ENCODE results near the gene PTPRS.
A peak's percentile ranks its signal among the peaks of the same experiment; 100 is the strongest.

PTPRS gene

DNA sequence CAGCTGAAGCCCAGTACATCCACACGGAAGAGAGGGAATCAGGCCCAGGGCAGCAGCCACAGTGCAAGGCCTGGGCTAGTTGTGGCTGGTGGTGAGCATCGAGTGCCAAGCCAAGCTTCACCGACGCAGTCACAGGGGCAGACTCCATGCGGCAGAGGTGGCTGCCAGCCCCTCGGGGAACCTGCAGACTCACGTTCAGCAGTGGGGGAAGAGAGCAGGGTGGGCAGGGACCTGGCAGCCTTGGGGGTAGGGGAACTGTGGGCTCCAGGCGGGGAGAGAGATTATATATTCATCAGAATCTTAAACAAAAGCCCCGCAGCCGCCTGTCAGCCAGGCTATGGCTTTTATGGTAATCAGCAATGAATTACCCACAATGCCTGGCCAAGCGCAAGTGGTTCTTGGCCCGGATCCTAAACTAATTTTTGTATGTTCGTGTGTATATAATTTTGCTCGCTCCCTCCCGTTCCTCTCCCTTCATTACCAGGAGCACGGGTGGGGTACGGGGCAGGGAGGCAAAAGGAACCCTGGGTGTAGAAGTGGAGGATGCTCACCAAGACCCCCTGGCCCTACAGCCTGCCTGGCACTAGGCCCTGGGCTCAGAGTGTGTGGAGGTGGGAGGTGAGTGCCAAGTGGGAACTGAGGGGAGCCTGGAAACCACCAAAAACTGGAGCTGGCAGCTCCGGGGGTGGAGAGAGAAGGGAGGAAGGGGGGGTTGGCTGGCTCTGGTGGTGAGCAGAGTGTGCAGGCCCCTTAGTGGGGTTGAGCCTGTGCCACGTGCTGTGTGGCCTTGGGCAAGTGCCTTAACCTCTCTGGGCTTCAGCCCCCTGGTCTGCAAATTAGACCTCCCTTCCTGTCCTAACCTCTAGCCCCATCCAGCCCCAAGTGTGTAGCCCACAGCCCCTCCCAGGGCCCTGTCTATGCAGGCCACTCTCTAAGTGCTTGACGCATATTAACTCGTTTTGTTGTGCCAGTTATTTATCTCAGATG lies 31.9 kb downstream of the PTPRS start:
- no peak for DNase-seq (ENCODE audit: low read depth)

- no peak for DNase-seq (ENCODE audit: low read depth)
Measured at GRCh38 chr19:5307655-5308054, 33.0 kb downstream of the PTPRS start.

- no peak for DNase-seq (ENCODE audit: low read depth)
Measured at GRCh38 chr19:5305163-5305562, 35.4 kb downstream of the PTPRS start.

DNA sequence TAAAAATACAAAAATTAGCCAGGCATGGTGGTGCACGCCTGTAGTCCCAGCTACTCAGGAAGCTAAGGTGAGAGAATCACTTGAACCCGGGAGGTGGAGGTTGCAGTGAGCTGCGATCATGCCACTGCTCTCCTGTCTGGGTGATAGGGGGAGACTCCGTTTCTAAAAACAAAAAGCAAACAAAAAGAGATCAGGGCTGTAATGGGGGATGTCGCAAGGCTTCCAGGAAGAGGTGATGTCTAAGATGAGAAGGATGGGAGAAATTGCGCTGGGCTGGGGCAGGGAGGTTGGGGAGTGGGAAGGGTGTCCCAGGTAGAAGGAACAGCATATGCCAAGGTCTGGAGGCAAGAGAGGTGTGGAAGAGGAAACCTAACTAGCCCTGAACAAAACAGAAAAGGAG lies 36.1 kb downstream of the PTPRS start:
- no peak for DNase-seq (ENCODE audit: low read depth)

DNA sequence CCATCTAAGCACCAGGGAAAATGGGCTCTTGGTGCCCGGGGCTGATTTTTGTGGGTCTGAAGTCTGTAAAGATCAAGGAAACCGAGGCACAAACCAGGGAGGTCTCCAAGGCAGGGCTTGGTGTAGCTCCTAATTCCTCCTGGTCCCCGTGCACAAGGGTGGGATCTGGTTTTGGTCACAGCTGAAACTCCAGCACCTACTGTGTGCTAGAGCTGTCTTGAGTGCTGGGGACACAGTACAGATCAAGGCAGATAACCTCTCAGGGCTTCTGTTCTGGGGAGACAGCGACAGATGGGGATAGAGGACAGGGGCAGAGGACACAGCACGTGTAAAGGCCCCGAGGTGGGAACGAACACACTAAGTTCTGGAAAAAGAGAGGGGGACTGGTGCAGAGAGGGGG lies 37.4 kb downstream of the PTPRS start:
- no peak for DNase-seq (ENCODE audit: low read depth)

GRCh38 chr19:5302396-5302795 lies 38.2 kb downstream of the PTPRS start:
- no peak for DNase-seq (ENCODE audit: low read depth)

DNA sequence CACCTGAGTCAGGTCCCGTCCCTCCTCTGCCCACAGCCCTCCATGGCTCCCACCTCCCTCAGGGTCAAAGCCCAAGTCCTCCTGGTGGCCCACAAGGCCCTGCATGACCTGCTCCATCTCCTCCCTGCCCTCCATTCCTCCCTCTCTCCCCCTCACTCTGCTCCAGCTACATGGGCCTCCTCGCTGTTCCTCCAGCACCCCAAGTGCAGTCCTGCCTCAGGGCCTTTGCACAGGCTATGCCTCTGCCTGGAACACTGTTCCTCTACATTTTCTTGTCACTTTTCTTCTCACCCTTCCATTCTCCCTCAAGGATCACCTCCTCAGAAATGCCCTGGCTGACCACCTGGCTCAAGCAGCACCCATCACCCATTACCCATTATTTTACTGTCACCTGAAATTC lies 41.5 kb downstream of the PTPRS start:
- DNase-seq (ENCODE audit: low read depth): no peak

DNA sequence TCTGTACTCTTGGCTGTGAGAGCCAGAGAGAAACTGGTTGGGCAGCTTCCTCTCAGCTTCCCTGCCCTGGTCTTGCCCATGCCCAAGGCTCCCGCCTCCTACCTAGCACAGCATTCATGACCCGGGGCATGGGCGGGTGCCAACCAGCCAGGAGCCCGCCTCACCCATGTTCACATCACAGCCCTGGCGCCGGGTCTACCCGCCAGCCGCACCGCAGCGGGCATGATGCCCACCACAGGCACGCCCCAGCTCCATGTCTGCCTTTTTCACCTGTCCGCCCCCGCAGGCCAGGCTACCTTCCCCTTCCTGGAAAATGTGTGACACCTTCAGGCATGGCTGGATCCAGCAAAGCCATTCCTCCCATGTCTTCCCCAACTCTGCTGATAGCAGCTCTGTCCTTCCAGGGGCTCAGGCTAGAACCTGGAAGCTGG lies 42.1 kb downstream of the PTPRS start:
- no peak for DNase-seq (ENCODE audit: low read depth)

DNA sequence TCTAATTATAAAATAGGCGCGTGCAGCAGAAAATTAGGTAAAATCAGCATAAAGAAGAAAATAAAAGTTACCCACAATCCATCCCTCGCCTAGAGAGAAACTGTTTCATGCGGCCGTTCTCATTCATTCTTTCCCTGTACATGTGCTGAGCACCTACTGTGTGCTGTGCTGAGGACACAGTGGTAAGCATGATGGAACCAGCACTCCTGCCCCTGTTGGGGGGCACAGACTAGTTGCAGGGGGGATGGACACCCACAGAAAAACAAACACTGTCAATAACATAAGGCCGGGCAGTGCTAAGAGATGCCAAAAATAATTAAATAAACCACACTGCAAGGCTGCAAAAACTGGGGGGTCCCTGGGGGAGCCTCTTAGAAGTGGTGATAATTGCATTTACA lies 43.3 kb downstream of the PTPRS start:
- no peak for DNase-seq (ENCODE audit: low read depth)

- DNase-seq (ENCODE audit: low read depth): no peak
Measured at GRCh38 chr19:5296457-5297271, 43.9 kb downstream of the PTPRS start.

- DNase-seq (ENCODE audit: low read depth): no peak
Measured at GRCh38 chr19:5296021-5296420, 44.6 kb downstream of the PTPRS start.

DNA sequence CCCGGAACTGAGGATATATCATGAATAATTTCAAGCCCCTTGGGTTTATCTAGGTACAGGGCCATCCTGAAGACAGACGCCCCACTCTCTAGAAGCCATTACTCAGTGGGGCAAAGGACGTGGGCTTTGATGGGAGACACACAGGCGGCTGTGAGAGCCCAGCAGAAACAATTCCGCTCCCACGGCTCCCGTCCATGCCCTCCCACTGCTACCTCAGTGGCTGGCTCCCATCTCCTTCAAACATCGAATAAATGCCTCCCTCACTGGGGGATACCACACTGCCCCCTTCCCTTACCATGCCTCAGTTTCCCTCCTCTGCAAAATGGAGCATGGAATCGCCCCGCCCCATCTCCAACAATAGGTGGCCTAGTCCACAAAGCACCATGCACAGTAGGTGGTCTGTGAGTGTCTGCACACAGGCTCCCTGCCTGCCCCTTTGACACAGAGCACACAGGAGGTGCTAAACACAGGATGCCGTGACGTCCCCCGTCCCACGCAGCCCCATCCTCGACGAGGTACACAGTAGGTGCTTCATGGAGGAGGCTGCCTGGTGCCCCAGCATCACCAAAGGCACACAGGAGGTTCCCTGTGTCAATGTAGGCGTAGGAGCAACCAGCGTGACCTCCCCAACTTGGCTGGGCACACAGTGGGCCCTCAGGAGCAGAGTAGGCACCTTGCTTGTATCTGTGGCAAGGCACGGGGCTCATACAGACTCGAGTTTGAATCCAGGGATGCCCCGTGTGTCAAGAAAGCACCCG lies 46.0 kb downstream of the PTPRS start:
- DNase-seq (ENCODE audit: low read depth): no peak

DNA sequence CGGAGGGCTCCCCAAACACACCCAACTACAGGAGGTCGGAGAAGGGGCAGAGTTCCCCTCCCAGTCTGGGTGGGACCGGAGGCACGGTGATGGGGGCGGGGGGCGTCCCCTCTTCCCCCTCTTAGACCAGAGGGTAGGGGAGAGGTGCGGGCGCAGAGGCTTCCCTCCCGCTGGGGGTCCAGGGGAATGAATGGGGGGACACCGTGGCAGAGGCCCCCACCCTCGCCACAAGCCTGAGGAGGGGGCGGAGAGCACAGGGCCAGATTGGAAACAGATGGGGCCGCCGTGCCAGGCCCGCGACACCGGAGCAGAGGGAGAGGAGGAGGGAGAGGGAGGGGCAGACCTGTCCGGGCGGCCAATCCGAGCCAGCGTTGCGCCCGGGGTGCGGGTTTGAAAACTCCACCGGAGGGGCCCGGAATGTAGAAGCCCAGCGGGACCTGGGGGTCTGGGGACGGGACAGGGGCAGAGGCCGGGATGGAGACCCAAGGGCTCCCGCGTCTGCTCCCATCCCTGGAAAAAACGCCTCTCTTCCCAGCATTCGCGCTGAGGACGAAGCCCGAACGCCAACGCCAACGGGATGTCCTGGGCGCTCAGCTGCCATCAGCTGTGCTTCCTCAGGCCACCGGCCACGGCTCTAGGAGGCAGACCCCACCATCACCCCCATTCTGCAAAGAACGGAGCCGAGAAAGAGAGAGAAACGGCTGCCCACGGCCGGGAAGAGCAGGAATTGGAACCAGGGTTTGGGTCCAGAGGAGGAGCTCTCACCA lies 46.8 kb downstream of the PTPRS start:
- DNase-seq (ENCODE audit: low read depth): no peak

GRCh38 chr19:5292822-5293611 lies 47.6 kb downstream of the PTPRS start:
- DNase-seq (ENCODE audit: low read depth): peak; percentile 68

GRCh38 chr19:5292453-5292821 lies 48.2 kb downstream of the PTPRS start:
- no peak for DNase-seq (ENCODE audit: low read depth)

- no peak for DNase-seq (ENCODE audit: low read depth)
Measured at GRCh38 chr19:5291588-5292193, 48.9 kb downstream of the PTPRS start.

Measured in GM04504 (cell line).